Measurements from ENCODE around the gene RNF8. TPM values are rescaled to one million over a fixed set of nuclear protein-coding genes. Genes with fewer than 3 reads are reported as not detected.

RNF8 gene
- polyA plus RNA-seq, 4 donors: 24.0 to 34.2 (median 27.9) TPM

- no peak for DNase-seq (ENCODE audit: low read depth in 4 of 4, low spot score in 2 of 4)
Measured at GRCh38 chr6:37357288-37357687, 3.5 kb downstream of the RNF8 start.

DNA sequence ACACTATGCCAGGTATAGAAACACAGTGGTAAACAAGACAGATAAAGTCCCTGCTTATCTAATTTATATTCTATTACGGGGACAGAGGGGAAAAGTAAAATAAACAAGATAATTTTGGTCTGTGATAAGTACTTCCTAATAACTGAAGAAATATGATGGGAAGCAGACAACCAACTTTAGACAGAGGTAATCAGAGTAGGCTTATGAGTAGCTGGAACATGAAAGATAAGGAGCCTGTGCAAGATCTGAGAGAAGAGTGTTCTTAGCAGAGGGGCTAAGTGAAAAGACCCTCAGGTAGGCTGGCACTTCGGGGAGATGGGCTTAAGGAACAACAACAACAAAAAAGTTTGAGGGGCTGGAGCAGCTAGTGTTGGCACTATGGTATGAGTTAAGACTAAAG, 4.1 kb downstream of the RNF8 start:
- no peak for DNase-seq (ENCODE audit: low read depth in 4 of 4, low spot score in 2 of 4)

DNA sequence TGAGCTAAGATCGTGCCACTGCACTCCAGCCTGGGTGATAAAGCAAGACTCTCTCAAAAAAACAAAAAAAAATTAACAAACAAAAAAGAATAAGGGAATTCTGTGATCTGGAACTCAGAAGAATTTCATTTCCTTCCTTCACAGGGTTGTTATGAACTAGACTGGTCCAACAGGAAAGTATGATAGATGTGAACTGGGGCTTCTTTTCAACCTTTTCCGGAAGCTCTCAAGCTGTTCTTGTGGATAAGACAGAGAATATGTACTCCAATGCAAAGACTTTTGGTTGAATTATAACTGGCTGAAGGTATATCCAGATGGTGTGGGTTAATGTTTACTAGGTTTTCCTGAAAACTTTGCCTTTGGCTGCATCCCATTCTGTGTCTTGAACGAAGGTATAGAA, 5.3 kb downstream of the RNF8 start:
- DNase-seq (ENCODE audit: low read depth in 4 of 4, low spot score in 2 of 4): no peak

DNA sequence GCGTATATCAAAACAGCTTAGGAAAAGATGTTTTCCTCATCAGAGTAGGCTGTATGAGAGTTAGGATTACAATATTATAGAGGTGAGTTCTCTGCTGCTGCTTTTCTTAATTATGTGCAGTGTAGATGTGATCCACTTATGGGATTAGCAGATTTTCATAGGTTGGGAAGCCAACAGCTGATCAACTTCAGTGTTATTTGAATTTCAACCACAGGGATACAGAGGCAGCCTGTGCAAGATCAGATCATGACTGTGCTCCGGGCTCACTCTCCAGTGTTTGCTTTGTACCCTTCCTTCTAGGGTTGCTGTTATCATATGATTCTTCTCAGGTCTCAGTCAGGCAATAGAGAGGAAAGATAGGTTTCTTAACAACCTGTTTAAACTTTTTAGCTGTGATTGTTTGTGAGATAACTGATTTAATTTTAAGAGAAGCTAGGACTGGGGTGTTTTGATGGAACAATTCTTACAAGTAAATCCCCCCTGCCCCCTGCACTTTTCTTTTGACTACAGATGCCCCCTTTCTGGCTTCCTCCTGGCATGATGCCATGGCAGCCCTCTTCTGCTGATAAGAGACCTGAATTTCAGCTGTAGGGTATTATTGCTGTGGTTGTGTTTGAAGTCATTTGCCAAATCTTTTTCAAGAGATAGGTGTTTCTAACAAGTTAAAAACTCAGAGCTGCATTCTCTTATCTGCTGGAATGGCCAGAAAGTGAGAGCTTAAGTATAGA, 8.5 kb downstream of the RNF8 start:
- DNase-seq (ENCODE audit: low read depth in 4 of 4, low spot score in 2 of 4): no peak

DNA sequence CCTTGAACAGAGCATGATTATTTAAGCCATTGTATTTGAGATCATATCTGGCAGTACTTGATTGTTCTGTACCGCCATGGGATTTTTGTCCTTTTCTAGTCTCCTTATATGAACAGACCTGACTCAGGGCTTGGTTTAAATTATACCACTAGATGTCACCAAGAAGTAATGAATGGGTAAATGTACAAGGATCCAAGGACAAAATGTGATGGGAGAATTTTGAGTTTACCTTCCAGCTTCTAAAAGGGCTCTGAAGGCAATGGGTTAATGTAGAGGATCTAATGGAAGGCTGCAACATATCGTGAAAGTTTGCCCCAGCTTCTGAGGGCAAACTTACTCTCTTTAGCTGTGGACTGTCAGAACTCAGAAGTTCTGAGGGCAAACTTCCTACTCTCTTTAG, 12.0 kb downstream of the RNF8 start:
- DNase-seq (ENCODE audit: low read depth in 4 of 4, low spot score in 2 of 4): peak in 1 of 4 donors; percentile 8

GRCh38 chr6:37366910-37367309, 13.1 kb downstream of the RNF8 start:
- DNase-seq (ENCODE audit: low read depth in 4 of 4, low spot score in 2 of 4): no peak

DNA sequence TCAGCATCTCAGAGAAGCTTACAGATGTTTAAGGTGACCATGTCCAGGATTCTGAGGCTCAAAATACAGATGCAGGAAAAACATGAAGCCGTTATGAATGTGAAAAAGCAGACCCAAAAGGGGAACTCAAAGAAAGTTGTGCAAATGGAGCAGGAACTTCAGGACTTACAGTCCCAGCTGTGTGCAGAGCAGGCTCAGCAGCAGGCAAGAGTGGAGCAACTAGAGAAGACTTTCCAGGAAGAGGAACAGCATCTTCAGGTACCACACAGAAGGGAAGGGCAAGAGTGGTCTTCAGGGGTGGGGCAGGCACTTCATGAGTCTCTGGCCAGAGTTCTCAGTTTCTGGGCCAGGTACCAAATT, 15.2 kb downstream of the RNF8 start:
- no peak for DNase-seq (ENCODE audit: low read depth in 4 of 4, low spot score in 2 of 4)

- no peak for DNase-seq (ENCODE audit: low read depth in 4 of 4, low spot score in 2 of 4)
Measured at GRCh38 chr6:37369321-37370201, 15.8 kb downstream of the RNF8 start.

DNA sequence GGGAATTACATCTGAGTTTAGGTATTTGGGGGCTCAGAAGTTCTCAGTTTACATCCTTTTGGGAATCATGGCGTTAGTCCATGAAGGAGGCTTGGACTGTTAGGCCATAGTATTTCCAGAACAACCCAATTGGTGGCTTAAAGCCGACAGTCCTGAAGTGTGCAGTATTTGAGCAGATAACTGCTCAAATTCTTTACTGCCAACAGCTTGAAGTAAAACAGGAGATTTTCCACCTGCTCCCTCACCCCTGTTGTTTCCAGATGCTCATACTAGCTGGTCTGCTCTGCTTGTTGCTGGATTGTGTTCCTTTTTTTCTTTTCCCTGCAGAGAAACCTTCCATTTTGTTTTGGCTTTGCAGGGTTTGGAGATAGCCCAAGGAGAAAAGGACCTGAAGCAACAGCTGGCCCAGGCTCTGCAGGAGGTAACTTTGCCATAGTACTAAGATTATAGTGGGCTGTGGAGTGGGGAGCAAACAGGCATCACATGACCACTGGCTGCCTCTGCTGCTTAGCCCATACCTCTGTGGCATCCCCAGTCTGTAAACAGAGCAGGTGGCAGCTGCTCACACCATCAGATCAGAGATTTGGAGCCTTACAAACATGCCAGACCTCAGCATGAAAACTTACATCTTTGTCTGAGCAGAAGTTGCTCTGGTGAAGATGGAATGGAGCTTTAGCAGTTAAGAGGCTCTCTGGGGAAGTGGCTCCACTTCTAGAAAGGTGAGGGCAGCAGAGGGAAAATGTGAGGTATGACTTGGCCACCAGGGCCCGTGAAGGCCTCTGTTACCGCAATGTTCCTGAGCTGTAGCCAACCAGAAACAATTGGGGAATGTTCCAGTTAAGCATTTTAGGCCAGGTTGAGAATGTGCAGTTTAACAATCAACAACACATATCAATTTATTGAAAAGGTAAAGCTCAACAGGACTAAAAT, 17.6 kb downstream of the RNF8 start:
- DNase-seq (ENCODE audit: low read depth in 4 of 4, low spot score in 2 of 4): no peak

GRCh38 chr6:37372116-37372515, 18.3 kb downstream of the RNF8 start:
- DNase-seq (ENCODE audit: low read depth in 4 of 4, low spot score in 2 of 4): no peak

- DNase-seq (ENCODE audit: low read depth in 4 of 4, low spot score in 2 of 4): peak in 1 of 4 donors; percentile 2
Measured at GRCh38 chr6:37373822-37374471, 20.2 kb downstream of the RNF8 start.

DNA sequence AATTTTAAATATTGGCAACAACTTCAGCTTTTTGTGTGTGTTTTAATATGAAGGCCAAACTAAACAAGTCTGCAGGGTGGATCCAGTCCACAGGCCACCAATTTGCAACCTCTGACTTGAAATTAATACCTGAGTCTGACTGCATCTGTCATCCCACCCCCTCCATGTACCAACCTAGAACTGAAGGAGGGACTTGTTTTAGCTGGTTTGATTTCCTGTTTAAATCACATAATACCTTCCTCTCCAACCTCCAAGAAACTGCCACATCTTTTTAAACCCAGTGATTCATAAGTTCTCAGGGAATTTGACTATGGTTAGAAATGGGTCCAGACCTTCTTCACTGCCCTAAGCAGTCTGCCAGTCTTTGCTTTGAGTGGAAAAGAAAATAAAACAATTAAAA, 21.6 kb downstream of the RNF8 start:
- DNase-seq (ENCODE audit: low read depth in 4 of 4, low spot score in 2 of 4): no peak

GRCh38 chr6:37376078-37376743, 22.4 kb downstream of the RNF8 start:
- no peak for DNase-seq (ENCODE audit: low read depth in 4 of 4, low spot score in 2 of 4)

- peak in 3 of 4 donors; percentile 6 to 20 (median 11) for DNase-seq (ENCODE audit: low read depth in 4 of 4, low spot score in 2 of 4)
Measured at GRCh38 chr6:37381579-37381978, 27.8 kb downstream of the RNF8 start.

DNA sequence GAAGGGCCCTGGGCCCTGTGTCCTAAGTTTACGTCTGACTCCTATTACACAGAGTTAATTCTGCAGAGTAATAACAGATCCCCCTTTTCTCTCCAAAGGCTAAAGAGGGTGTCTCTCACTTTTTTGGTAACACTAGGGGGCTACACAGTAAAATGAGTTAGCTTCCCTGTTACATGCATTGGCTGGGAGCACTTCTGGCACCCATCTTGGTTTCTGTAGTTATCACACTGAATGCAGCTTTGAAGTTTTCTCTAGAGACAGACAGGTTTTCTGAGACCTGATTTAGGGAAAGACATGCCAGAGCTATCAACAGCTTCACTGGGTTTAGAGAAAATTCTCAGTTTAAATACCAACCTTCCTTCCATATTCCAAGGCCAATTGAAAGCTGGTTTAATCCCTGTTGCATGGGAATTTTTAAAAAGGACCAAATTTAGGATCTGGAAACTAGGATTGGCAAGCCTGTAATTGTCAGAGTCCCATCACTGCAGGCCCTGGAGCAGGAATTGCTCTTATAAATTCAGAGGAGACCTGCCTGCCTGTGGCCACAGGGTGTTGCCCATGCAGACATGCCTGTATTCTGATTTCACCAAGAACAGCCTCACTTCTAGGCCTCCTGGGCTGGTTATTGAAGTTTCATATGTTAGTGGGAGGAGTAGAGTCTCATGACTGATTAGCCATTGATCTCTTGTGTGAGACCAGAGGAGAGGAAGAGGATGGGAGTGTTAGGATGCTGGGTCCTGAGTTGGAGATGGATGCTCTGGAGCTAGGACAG, 29.4 kb downstream of the RNF8 start:
- no peak for DNase-seq (ENCODE audit: low read depth in 4 of 4, low spot score in 2 of 4)

- no peak for DNase-seq (ENCODE audit: low read depth in 4 of 4, low spot score in 2 of 4)
Measured at GRCh38 chr6:37388578-37388977, 34.8 kb downstream of the RNF8 start.

DNA sequence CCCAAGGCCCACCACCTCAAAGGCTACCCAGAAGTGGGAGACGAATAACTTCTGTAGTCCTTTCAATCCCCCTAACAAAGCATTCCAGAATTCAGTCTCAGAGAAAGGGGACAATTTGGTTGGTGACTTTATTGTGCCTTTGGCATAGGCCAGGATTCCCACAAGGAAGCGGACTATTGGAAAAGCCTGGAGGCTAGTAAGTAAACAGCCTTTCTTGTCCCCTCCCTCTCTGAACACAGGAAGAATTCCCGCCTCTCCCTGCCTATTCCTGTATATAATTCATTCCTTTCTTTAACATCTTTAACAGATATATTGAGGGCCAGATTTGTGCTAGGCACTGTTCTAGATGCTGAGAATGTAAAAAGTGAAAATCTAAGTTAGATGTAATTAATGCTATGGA, 36.1 kb downstream of the RNF8 start:
- no peak for DNase-seq (ENCODE audit: low read depth in 4 of 4, low spot score in 2 of 4)

DNA sequence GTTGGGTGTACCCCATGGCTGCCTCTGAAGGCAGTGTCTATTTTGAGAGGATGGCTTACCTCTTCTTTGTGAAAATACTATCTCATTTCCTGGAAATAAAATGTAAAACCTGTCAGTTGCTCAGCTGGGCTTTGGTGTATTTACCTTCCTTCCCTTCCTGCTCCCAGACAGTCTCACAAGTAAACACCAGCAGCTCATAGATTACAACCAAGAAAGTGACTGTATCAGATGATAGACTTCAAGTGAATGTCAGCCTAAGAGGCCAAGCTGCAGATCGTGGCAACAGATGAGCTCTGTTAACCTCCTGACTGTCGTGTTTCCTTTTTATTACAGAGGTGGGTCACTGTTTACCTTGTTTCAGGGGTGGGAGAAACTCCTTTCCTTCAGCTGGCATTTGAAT, 37.3 kb downstream of the RNF8 start:
- DNase-seq (ENCODE audit: low read depth in 4 of 4, low spot score in 2 of 4): no peak

DNA sequence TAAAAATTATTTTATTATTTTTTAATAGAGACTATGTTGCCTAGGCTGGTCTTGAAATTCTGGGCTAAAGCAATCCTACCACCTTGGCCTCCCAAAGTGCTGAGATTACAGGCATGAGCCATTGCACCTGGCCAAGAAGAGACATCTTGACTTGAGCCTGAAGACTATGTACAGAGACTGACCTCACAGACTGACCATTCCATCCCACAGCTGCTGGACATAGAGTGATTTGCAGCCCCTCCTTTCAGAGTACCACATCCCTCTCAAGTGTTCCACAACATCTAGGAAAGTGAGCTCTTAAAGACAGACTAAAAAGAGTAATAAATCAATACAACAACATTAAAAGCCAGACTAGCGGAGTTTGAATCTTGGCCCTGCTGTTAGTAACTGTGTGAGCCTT, 39.0 kb downstream of the RNF8 start:
- no peak for DNase-seq (ENCODE audit: low read depth in 4 of 4, low spot score in 2 of 4)
